Hematopoietic multipotent progenitor cell treated with erythropoietin and hydrocortisone succinate and interleukin-3 and kit ligand, for 8 days (in vitro differentiated cells): ENCODE data around the gene NR1H2.
"Not testable (repeated sequence)": the region's sequence is repeated elsewhere in the genome, so short reads cannot be mapped to it uniquely, and the experiment has no call there.

Source experiments
- DNase-seq: peaks from one replicate; pipeline ENCODE4 v3.0.0-alpha.2; 2015

The NR1H2 gene

GRCh38 chr19:50379602-50380001 is 3.3 kb downstream of the NR1H2 start:
- no peak for DNase-seq

GRCh38 chr19:50380137-50380536 is 3.9 kb downstream of the NR1H2 start:
- DNase-seq: no peak

GRCh38 chr19:50380751-50381151 is 4.5 kb downstream of the NR1H2 start:
- peak; percentile 14 for DNase-seq

GRCh38 chr19:50381881-50382729 is 5.8 kb downstream of the NR1H2 start:
- no peak for DNase-seq

GRCh38 chr19:50383001-50383851 is 7.0 kb downstream of the NR1H2 start:
- no peak for DNase-seq

GRCh38 chr19:50383852-50384684 is 7.8 kb downstream of the NR1H2 start, which contains the start of gene POLD1:
Gene POLD1 (plus strand): TSS chr19:50384347. CDS start chr19:50398852, 14,505 bp downstream.
- DNase-seq: peak; percentile 97

GRCh38 chr19:50384685-50385535 is 8.7 kb downstream of the NR1H2 start:
- DNase-seq: peak; percentile 48

GRCh38 chr19:50387176-50387867 is 11.1 kb downstream of the NR1H2 start:
- DNase-seq: no peak

- no peak for DNase-seq
Observed at GRCh38 chr19:50387868-50388245, 11.6 kb downstream of the NR1H2 start.

GRCh38 chr19:50390295-50390694 is 14.0 kb downstream of the NR1H2 start:
- not testable (repeated sequence) for DNase-seq

- not testable (repeated sequence) for DNase-seq
Observed at GRCh38 chr19:50390952-50391351, 14.7 kb downstream of the NR1H2 start.

- DNase-seq: no peak
Observed at GRCh38 chr19:50392759-50393158, 16.5 kb downstream of the NR1H2 start.

GRCh38 chr19:50393589-50393988 is 17.3 kb downstream of the NR1H2 start:
- no peak for DNase-seq

- DNase-seq: no peak
Observed at GRCh38 chr19:50394017-50394416, 17.8 kb downstream of the NR1H2 start.

GRCh38 chr19:50398675-50399367 is 22.6 kb downstream of the NR1H2 start:
- DNase-seq: no peak

GRCh38 chr19:50399368-50399745 is 23.1 kb downstream of the NR1H2 start:
- no peak for DNase-seq

GRCh38 chr19:50401605-50402450 is 25.6 kb downstream of the NR1H2 start:
- DNase-seq: no peak

- DNase-seq: no peak
Observed at GRCh38 chr19:50402544-50403301, 26.5 kb downstream of the NR1H2 start.
